RKO (cell line): ENCODE results near the gene SCYGR4.
"Not testable (repeated sequence)": the region's sequence is repeated elsewhere in the genome, so short reads cannot be mapped to it uniquely, and the experiment has no call there.

ENCODE experiments used
- DNase-seq: peaks from one replicate; pipeline ENCODE4 v3.0.0-alpha.2; 2016; ENCODE audit warnings: low spot score

The SCYGR4 gene

DNA sequence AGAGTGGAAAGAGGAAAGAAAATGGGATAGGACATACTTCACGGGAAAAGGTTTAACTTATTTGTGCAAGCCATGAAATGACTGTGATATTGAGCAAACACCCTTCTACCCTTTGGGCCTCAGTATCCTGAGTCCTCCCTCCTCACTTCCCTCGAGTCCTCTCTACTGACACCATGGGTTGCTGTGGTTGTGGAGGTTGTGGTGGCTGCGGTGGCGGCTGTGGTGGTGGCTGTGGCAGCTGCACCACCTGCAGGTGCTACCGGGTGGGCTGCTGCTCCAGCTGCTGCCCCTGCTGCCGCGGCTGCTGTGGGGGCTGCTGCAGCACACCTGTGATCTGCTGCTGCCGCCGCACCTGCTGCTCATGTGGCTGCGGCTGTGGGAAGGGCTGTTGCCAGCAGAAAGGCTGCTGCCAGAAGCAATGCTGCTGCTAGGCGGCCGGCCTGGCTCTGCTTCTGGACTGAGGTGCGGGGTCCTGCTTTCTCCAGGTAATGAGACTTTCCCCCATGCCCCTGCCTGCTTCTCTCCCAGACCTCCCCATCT lies 49.4 kb downstream of the SCYGR4 start, which contains the start of gene SCYGR5:
Gene SCYGR5, plus strand, starts transcription at position 174 of the 540 bp plus-strand sequence. Its CDS starts 0 bp downstream, at position 174.
- not testable (repeated sequence) for DNase-seq
